DND-41 (cell line): ENCODE measurements around the gene BTBD17.

Source experiments
- CTCF ChIP-seq: IDR thresholded peaks from 2 replicates; pipeline ENCODE4 v1.5.1; 2012; ENCODE audit warnings: borderline replicate concordance, low read length, moderate library complexity, mild to moderate bottlenecking; ENCODE audit not compliant: poor library complexity, severe bottlenecking; ENCODE audit errors: extremely low read depth
- EZH2 ChIP-seq: IDR thresholded peaks from 3 replicates; pipeline ENCODE4 v1.6.1; 2012; ENCODE audit warnings: borderline replicate concordance, low read depth, mild to moderate bottlenecking, moderate library complexity, low read length, inconsistent platforms; ENCODE audit not compliant: severe bottlenecking

GRCh38 chr17:74404218-74404617 is 42.5 kb upstream of the BTBD17 start:
- TF ChIP-seq CTCF (no peak), EZH2 (no peak)
